OCI-LY7 (cell line): Measurements from ENCODE around the gene C15orf39. TPM values are rescaled to one million over a fixed set of nuclear protein-coding genes. Genes with fewer than 3 reads are reported as not detected.
A peak's percentile ranks its signal among the peaks of the same experiment; 100 is the strongest.
"Not testable (repeated sequence)": the region's sequence is repeated elsewhere in the genome, so short reads cannot be mapped to it uniquely, and the experiment has no call there.

ENCODE experiments used
- BruUV-seq: library from RNA; stranded (reverse); fragments of 400-500 nt; replicated peaks from 2 replicates; lab custom pipeline; 2021; lab: Mats Ljungman, UMichigan
- CTCF ChIA-PET: fragments of 300-600 bp; sonication (Branson Sonifier 250); formaldehyde crosslinking; loops from one replicate; lab custom pipeline; 2022; ENCODE audit warnings: antibody characterized with exemption; ENCODE audit not compliant: unreplicated experiment; lab: Charles Lee
- POLR2A ChIA-PET: fragments of 300-600 bp; sonication (Branson Sonifier 250); formaldehyde crosslinking; loops from one replicate; lab custom pipeline; 2022; ENCODE audit warnings: antibody characterized with exemption; lab: Charles Lee
- DNase-seq: peaks from one replicate; pipeline ENCODE4 v3.0.0-alpha.2; 2015; ENCODE audit warnings: low spot score
- H2AFZ ChIP-seq: fragments of 200-600 bp; sonication (generic), shearing (Covaris generic); 2 replicates; pipeline ENCODE4 v1.6.1; 2014; ENCODE audit warnings: mild to moderate bottlenecking, antibody characterized with exemption, low read length, moderate library complexity
- H3K27ac ChIP-seq: fragments of 200-600 bp; sonication (generic); 2 replicates; pipeline ENCODE4 v1.5.1; 2014; ENCODE audit warnings: mixed run types, low read depth, mild to moderate bottlenecking, moderate library complexity, low read length, inconsistent platforms; ENCODE audit not compliant: poor library complexity, severe bottlenecking
- H3K36me3 ChIP-seq: fragments of 200-600 bp; sonication (generic); 2 replicates; pipeline ENCODE4 v1.6.1; 2014; ENCODE audit warnings: mild to moderate bottlenecking, antibody characterized with exemption, low read length, moderate library complexity, mixed read lengths; ENCODE audit not compliant: insufficient read depth
- H3K4me1 ChIP-seq: fragments of 200-600 bp; sonication (generic); 2 replicates; pipeline ENCODE4 v1.5.1; 2014; ENCODE audit warnings: mild to moderate bottlenecking, low read length; ENCODE audit not compliant: insufficient read depth, poor library complexity, severe bottlenecking
- H3K4me2 ChIP-seq: fragments of 200-600 bp; sonication (generic); 2 replicates; pipeline ENCODE4 v1.6.1; 2014; ENCODE audit warnings: mild to moderate bottlenecking, low read length
- H3K4me3 ChIP-seq: fragments of 200-600 bp; sonication (generic); 2 replicates; pipeline ENCODE4 v1.5.1; 2014; ENCODE audit warnings: mild to moderate bottlenecking, low read depth, low read length; ENCODE audit not compliant: poor library complexity, severe bottlenecking
- H3K79me2 ChIP-seq: fragments of 200-600 bp; sonication (generic); 2 replicates; pipeline ENCODE4 v1.6.1; 2016; ENCODE audit warnings: low read depth, mild to moderate bottlenecking, low read length, moderate library complexity, mixed read lengths; ENCODE audit not compliant: insufficient read depth
- H3K9me2 ChIP-seq: fragments of 200-600 bp; sonication (generic); 2 replicates; pipeline ENCODE4 v1.6.1; 2016; ENCODE audit warnings: mild to moderate bottlenecking, low read length, mixed read lengths; ENCODE audit not compliant: insufficient read depth
- H3K9me3 ChIP-seq: fragments of 200-600 bp; sonication (generic); 2 replicates; pipeline ENCODE4 v1.6.1; 2014; ENCODE audit warnings: mild to moderate bottlenecking, mixed run types, low read length, mixed read lengths
- H4K20me1 ChIP-seq: fragments of 200-600 bp; sonication (generic); 2 replicates; pipeline ENCODE4 v1.6.1; 2014; ENCODE audit warnings: mild to moderate bottlenecking, antibody characterized with exemption, low read length, moderate library complexity, mixed read lengths; ENCODE audit not compliant: insufficient read depth
- EZH2phosphoT487 ChIP-seq: fragments of 200-600 bp; sonication (generic); IDR thresholded peaks from 2 replicates; pipeline ENCODE4 v1.6.1; 2018; ENCODE audit warnings: low read depth, borderline replicate concordance, mild to moderate bottlenecking, mixed run types, antibody characterized with exemption, low read length, moderate library complexity, mixed read lengths
- intact Hi-C: fragments of 100-400 bp; cut with micrococcal nuclease; formaldehyde crosslinking; loops from one replicate; pipeline ENCODE4 v1.10.0; 2022; ENCODE audit not compliant: unreplicated experiment
- total RNA-seq, 2 experiments: library from RNA; depleted of rRNA in 1 of 2; stranded (reverse); fragments of >200 nt in 1 of 2; shearing (Covaris generic) in 1 of 2; gene quantifications; 2 replicates each; pipeline ENCODE4 v1.2.3, GENCODE V29; 2014 to 2022
- TF ChIP-seq, protein P1 (sequence below): fragments of 200-600 bp; sonication (generic); conservative IDR thresholded peaks from 2 replicates; pipeline ENCODE4 v1.5.1; 2014; ENCODE audit warnings: mild to moderate bottlenecking, antibody characterized with exemption, low read length, moderate library complexity, mixed read lengths

Gene C15orf39
- total RNA-seq, 2 experiments from 2014 or later, result 26.5 to 50.2 TPM

DNA sequence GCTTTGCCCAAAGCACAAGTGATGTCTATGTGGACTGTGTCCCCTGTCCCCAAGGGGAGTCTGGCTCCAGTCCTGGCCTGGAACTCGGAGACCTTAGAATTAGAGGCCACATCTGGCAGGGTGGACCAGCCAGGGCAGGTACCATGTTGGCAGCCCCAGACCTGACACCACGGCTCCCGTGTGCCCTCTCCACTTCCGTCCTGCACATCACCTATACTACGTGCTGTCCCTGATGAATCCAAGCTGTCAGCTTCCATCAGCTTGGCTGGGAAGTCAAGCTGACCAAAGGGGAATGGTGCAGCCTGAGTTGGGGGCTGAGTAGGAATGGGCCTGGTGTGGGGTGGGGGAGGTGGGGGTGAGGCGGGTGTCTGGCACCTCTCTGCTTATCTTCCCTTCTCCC, 15.3 kb downstream of the C15orf39 start:
- CTCF ChIA-PET, result no interaction called here

DNA sequence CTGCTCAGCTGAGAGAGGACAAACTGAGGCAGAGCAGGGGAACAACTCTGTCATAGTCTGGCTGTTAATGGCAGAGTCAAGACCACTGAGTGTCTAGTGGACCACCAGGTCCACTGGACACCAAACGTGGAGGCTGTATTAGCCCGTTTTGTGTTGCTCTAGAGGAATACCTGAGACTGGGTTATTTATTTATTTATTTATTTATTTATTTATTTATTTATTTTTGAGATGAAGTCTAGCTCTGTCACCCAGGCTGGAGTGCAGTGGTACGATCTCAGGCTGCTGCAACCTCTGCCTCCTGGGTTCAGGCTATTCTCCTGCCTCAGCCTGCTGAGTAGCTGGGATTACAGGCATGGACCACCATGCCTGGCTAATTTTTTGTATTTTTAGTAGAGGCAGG, 15.9 kb downstream of the C15orf39 start:
- H4K20me1 ChIP-seq, H3K9me2 ChIP-seq, DNase-seq, H3K79me2 ChIP-seq, H3K27ac ChIP-seq, H3K4me3 ChIP-seq, BruUV-seq, POLR2A ChIA-PET, H2AFZ ChIP-seq, intact Hi-C loops, H3K9me3 ChIP-seq, CTCF ChIA-PET, H3K4me2 ChIP-seq: not testable (repeated sequence)
- peaks cover 17% of the 10 kb centered on the region for H3K36me3 ChIP-seq
- H3K4me1 ChIP-seq, result peaks cover 22% of the 10 kb centered on the region

More for the DNA sequence above, 15.3 kb downstream of the C15orf39 start:
- H3K36me3 ChIP-seq, result peaks cover 22% of the 10 kb centered on the region
- H3K4me1 ChIP-seq, result peaks cover 21% of the 10 kb centered on the region
- no peaks in the 10 kb centered on the region for H3K9me3 ChIP-seq
- no peaks in the 10 kb centered on the region for H3K9me2 ChIP-seq
- no peak overlapping the region for H3K4me2 ChIP-seq
- no peaks in the 10 kb centered on the region for H3K79me2 ChIP-seq
- no peak overlapping the region for H3K4me3 ChIP-seq
- BruUV-seq, result no TSS peak
- intact Hi-C loops, result no loop called here
- no peak for TF ChIP-seq EZH2phosphoT487
- TF ChIP-seq, protein P1, sequence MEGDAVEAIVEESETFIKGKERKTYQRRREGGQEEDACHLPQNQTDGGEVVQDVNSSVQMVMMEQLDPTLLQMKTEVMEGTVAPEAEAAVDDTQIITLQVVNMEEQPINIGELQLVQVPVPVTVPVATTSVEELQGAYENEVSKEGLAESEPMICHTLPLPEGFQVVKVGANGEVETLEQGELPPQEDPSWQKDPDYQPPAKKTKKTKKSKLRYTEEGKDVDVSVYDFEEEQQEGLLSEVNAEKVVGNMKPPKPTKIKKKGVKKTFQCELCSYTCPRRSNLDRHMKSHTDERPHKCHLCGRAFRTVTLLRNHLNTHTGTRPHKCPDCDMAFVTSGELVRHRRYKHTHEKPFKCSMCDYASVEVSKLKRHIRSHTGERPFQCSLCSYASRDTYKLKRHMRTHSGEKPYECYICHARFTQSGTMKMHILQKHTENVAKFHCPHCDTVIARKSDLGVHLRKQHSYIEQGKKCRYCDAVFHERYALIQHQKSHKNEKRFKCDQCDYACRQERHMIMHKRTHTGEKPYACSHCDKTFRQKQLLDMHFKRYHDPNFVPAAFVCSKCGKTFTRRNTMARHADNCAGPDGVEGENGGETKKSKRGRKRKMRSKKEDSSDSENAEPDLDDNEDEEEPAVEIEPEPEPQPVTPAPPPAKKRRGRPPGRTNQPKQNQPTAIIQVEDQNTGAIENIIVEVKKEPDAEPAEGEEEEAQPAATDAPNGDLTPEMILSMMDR, result no peak
- H2AFZ ChIP-seq, result no peak overlapping the region
- no peaks in the 10 kb centered on the region; the same call in 1 of the 2 replicates for H4K20me1 ChIP-seq
- POLR2A ChIA-PET, result no interaction called here
- no peak overlapping the region for H3K27ac ChIP-seq
- DNase-seq, result no peak

DNA sequence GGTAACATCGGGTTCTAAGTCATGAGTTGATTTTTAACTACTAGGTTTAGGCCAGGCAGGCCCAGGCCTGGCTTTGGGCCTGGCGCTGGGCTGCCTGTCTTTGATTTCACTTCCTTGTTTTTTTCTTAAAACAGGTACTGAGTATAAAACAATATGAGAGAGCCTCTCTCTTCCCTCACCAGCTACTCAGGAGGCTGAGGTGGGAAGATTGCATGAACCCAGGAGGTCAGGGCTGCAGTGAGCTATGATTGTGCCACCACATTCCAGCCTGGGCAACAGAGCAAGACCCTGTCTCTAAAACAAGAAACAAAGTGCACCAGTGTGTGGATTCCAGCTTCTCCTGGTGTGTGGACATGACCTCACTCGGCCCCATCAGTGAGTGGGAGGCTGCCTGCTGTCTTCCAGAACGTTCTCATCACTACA, 17.8 kb downstream of the C15orf39 start:
- DNase-seq, result peak; percentile 45
- ChIA-PET POLR2A (interaction anchor here (0.6 to 1.2 kb wide), 4 partner anchors 11 to 195 kb away, joined by 3 read pairs; no protein-coding TSS in a partner anchor), CTCF (interaction anchor here (0.5 kb wide), 1 partner anchor 211 kb away, joined by 3 read pairs; no protein-coding TSS in a partner anchor)
- H3K9me2 ChIP-seq, BruUV-seq, H3K79me2 ChIP-seq, H3K36me3 ChIP-seq, H3K4me3 ChIP-seq, intact Hi-C loops, H3K9me3 ChIP-seq, H2AFZ ChIP-seq, H4K20me1 ChIP-seq: not testable (repeated sequence)
- Histone ChIP-seq H3K4me1 (peaks cover 22% of the 10 kb centered on the region), H3K27ac (peak overlapping the region; percentile 37), H3K4me2 (peak overlapping the region; percentile 26; the same call in 1 of the 2 replicates)

DNA sequence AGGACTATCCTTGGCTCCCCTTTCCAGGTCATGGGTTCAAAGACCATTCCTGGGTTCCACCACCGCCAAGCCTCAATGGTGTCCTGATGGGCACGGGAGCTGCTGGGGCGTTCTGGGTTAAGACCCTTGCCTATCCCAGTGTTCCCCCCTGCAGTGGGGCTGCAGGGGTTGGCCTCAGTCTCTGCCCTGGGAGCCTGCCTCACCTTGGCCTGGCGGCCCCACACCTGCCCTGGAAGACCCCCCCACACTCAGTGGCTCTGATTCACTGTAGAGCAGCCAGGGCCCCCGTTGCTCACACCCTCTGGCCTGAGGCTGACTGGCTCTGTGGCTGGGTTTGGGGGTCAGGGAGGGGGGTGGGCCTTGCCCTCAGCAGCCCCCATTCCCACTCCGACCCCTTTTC, 22.0 kb downstream of the C15orf39 start:
- Histone ChIP-seq H3K9me3 (no peaks in the 10 kb centered on the region), H3K9me2 (no peaks in the 10 kb centered on the region), H3K4me3 (no peak overlapping the region), H4K20me1 (no peaks in the 10 kb centered on the region), H3K4me2 (no peak overlapping the region), H3K36me3 (no peaks in the 10 kb centered on the region), H3K4me1 (peaks cover 21% of the 10 kb centered on the region), H3K27ac (no peak overlapping the region), H2AFZ (no peak overlapping the region), H3K79me2 (no peaks in the 10 kb centered on the region)
- BruUV-seq, result no TSS peak
- ChIA-PET POLR2A (no interaction called here), CTCF (no interaction called here)
- intact Hi-C loops, result no loop called here
- DNase-seq, result no peak
- no peak for TF ChIP-seq EZH2phosphoT487
- TF ChIP-seq, protein P1, result no peak
